GM18858 (cell line): ENCODE measurements around the gene SHROOM3.
"Not testable (repeated sequence)": the region's sequence is repeated elsewhere in the genome, so short reads cannot be mapped to it uniquely, and the experiment has no call there.

ENCODE experiments used
- ATAC-seq: cut with Tn5 transposase; IDR thresholded peaks from one replicate; pipeline ENCODE4 v1.9.1; 2021; ENCODE audit not compliant: unreplicated experiment

SHROOM3 gene

GRCh38 chr4:76589402-76589801, 154.4 kb downstream of the SHROOM3 start:
- ATAC-seq: no peak

GRCh38 chr4:76589872-76590797, 155.1 kb downstream of the SHROOM3 start:
- no peak for ATAC-seq

- ATAC-seq: no peak
Measured at GRCh38 chr4:76590798-76591281, 155.8 kb downstream of the SHROOM3 start.

GRCh38 chr4:76591992-76592391, 157.0 kb downstream of the SHROOM3 start:
- ATAC-seq: no peak

GRCh38 chr4:76592460-76592859, 157.4 kb downstream of the SHROOM3 start:
- no peak for ATAC-seq

- no peak for ATAC-seq
Measured at GRCh38 chr4:76594173-76594572, 159.1 kb downstream of the SHROOM3 start.

- no peak for ATAC-seq
Measured at GRCh38 chr4:76595435-76595834, 160.4 kb downstream of the SHROOM3 start.

GRCh38 chr4:76596713-76597112, 161.7 kb downstream of the SHROOM3 start:
- ATAC-seq: no peak

- ATAC-seq: no peak
Measured at GRCh38 chr4:76597423-76597979, 162.5 kb downstream of the SHROOM3 start.

- no peak for ATAC-seq
Measured at GRCh38 chr4:76600447-76600846, 165.4 kb downstream of the SHROOM3 start.

GRCh38 chr4:76601791-76602190, 166.8 kb downstream of the SHROOM3 start:
- ATAC-seq: no peak

- no peak for ATAC-seq
Measured at GRCh38 chr4:76605099-76605563, 170.1 kb downstream of the SHROOM3 start.

- ATAC-seq: no peak
Measured at GRCh38 chr4:76606645-76607265, 171.7 kb downstream of the SHROOM3 start.

- ATAC-seq: peak; percentile 97
Measured at GRCh38 chr4:76607266-76607799, 172.3 kb downstream of the SHROOM3 start.

- no peak for ATAC-seq
Measured at GRCh38 chr4:76607846-76608245, 172.8 kb downstream of the SHROOM3 start.

GRCh38 chr4:76608549-76608948, 173.5 kb downstream of the SHROOM3 start:
- ATAC-seq: not testable (repeated sequence)

GRCh38 chr4:76610751-76611547, 175.9 kb downstream of the SHROOM3 start:
- ATAC-seq: no peak

GRCh38 chr4:76611616-76612207, 176.7 kb downstream of the SHROOM3 start:
- ATAC-seq: no peak

- no peak for ATAC-seq
Measured at GRCh38 chr4:76614589-76614988, 179.6 kb downstream of the SHROOM3 start.

- ATAC-seq: no peak
Measured at GRCh38 chr4:76615999-76616398, 181.0 kb downstream of the SHROOM3 start.
